ENCODE results near the gene ZNF135.

Gene ZNF135

GRCh38 chr19:58047672-58048071 is 11.4 kb upstream of the ZNF135 start:
- Histone ChIP-seq H3K27ac (ENCODE audit: low read depth, low read length) (no peak overlapping the region), H3K36me3 (ENCODE audit: control insufficient read depth, insufficient read depth, low read length) (no peaks in the 10 kb centered on the region), H3K9ac (ENCODE audit: low read depth, low read length) (no peak overlapping the region), H3K27me3 (ENCODE audit: control insufficient read depth, insufficient read depth, low read length) (no peaks in the 10 kb centered on the region), H3K4me1 (ENCODE audit: control insufficient read depth, insufficient read depth, low read length) (no peaks in the 10 kb centered on the region), H3K9me3 (ENCODE audit: control insufficient read depth, insufficient read depth, low read length) (peaks cover 55% of the 10 kb centered on the region), H3K4me3 (ENCODE audit: low read depth, low read length) (no peak overlapping the region)

- peaks cover 64% of the 10 kb centered on the region for H3K9me3 ChIP-seq (ENCODE audit: control insufficient read depth, insufficient read depth, low read length)
- H3K4me3 ChIP-seq (ENCODE audit: low read depth, low read length): no peak overlapping the region
- H3K9ac ChIP-seq (ENCODE audit: low read depth, low read length): no peak overlapping the region
- no peaks in the 10 kb centered on the region for H3K27me3 ChIP-seq (ENCODE audit: control insufficient read depth, insufficient read depth, low read length)
- no peaks in the 10 kb centered on the region for H3K4me1 ChIP-seq (ENCODE audit: control insufficient read depth, insufficient read depth, low read length)
- no peaks in the 10 kb centered on the region for H3K36me3 ChIP-seq (ENCODE audit: control insufficient read depth, insufficient read depth, low read length)
- H3K27ac ChIP-seq (ENCODE audit: low read depth, low read length): no peak overlapping the region
Observed at GRCh38 chr19:58052256-58052655, 6.8 kb upstream of the ZNF135 start.

GRCh38 chr19:58053480-58054156 is 5.5 kb upstream of the ZNF135 start:
- Histone ChIP-seq H3K4me3 (ENCODE audit: low read depth, low read length) (no peak overlapping the region), H3K36me3 (ENCODE audit: control insufficient read depth, insufficient read depth, low read length) (no peaks in the 10 kb centered on the region), H3K9me3 (ENCODE audit: control insufficient read depth, insufficient read depth, low read length) (peaks cover 53% of the 10 kb centered on the region), H3K27ac (ENCODE audit: low read depth, low read length) (no peak overlapping the region), H3K27me3 (ENCODE audit: control insufficient read depth, insufficient read depth, low read length) (no peaks in the 10 kb centered on the region), H3K9ac (ENCODE audit: low read depth, low read length) (no peak overlapping the region), H3K4me1 (ENCODE audit: control insufficient read depth, insufficient read depth, low read length) (peaks cover 2% of the 10 kb centered on the region; the same call in 1 of the 2 replicates)

GRCh38 chr19:58054901-58055874 is 3.9 kb upstream of the ZNF135 start:
- Histone ChIP-seq H3K36me3 (ENCODE audit: control insufficient read depth, insufficient read depth, low read length) (no peaks in the 10 kb centered on the region), H3K9me3 (ENCODE audit: control insufficient read depth, insufficient read depth, low read length) (peaks cover 45% of the 10 kb centered on the region), H3K27me3 (ENCODE audit: control insufficient read depth, insufficient read depth, low read length) (no peaks in the 10 kb centered on the region), H3K4me1 (ENCODE audit: control insufficient read depth, insufficient read depth, low read length) (peaks cover 5% of the 10 kb centered on the region; the same call in 1 of the 2 replicates), H3K4me3 (ENCODE audit: low read depth, low read length) (no peak overlapping the region), H3K27ac (ENCODE audit: low read depth, low read length) (no peak overlapping the region), H3K9ac (ENCODE audit: low read depth, low read length) (no peak overlapping the region)

GRCh38 chr19:58056261-58056660 is 2.8 kb upstream of the ZNF135 start:
- H3K9me3 ChIP-seq (ENCODE audit: control insufficient read depth, insufficient read depth, low read length): peaks cover 43% of the 10 kb centered on the region

GRCh38 chr19:58056861-58057260 is 2.2 kb upstream of the ZNF135 start:
- Histone ChIP-seq H3K27me3 (ENCODE audit: control insufficient read depth, insufficient read depth, low read length) (no peaks in the 10 kb centered on the region), H3K4me3 (ENCODE audit: low read depth, low read length) (no peak overlapping the region), H3K36me3 (ENCODE audit: control insufficient read depth, insufficient read depth, low read length) (no peaks in the 10 kb centered on the region), H3K9me3 (ENCODE audit: control insufficient read depth, insufficient read depth, low read length) (peaks cover 42% of the 10 kb centered on the region), H3K9ac (ENCODE audit: low read depth, low read length) (no peak overlapping the region), H3K27ac (ENCODE audit: low read depth, low read length) (no peak overlapping the region), H3K4me1 (ENCODE audit: control insufficient read depth, insufficient read depth, low read length) (peaks cover 5% of the 10 kb centered on the region; the same call in 1 of the 2 replicates)

More at GRCh38 chr19:58056261-58056660, 2.8 kb upstream of the ZNF135 start:
- H3K27ac ChIP-seq (ENCODE audit: low read depth, low read length): no peak overlapping the region
- no peak overlapping the region for H3K9ac ChIP-seq (ENCODE audit: low read depth, low read length)
- peaks cover 5% of the 10 kb centered on the region; the same call in 1 of the 2 replicates for H3K4me1 ChIP-seq (ENCODE audit: control insufficient read depth, insufficient read depth, low read length)
- no peaks in the 10 kb centered on the region for H3K36me3 ChIP-seq (ENCODE audit: control insufficient read depth, insufficient read depth, low read length)
- no peak overlapping the region for H3K4me3 ChIP-seq (ENCODE audit: low read depth, low read length)
- no peaks in the 10 kb centered on the region for H3K27me3 ChIP-seq (ENCODE audit: control insufficient read depth, insufficient read depth, low read length)

GRCh38 chr19:58058467-58058866 is 615 bp upstream of the ZNF135 start:
- H3K4me3 ChIP-seq (ENCODE audit: low read depth, low read length): peak overlapping the region; percentile 62
- H3K27ac ChIP-seq (ENCODE audit: low read depth, low read length): peak overlapping the region; percentile 63
- peaks cover 42% of the 10 kb centered on the region for H3K9me3 ChIP-seq (ENCODE audit: control insufficient read depth, insufficient read depth, low read length)
- H3K4me1 ChIP-seq (ENCODE audit: control insufficient read depth, insufficient read depth, low read length): peaks cover 5% of the 10 kb centered on the region; the same call in 1 of the 2 replicates
- H3K9ac ChIP-seq (ENCODE audit: low read depth, low read length): peak overlapping the region; percentile 75
- peaks cover 3% of the 10 kb centered on the region for H3K36me3 ChIP-seq (ENCODE audit: control insufficient read depth, insufficient read depth, low read length)
- H3K27me3 ChIP-seq (ENCODE audit: control insufficient read depth, insufficient read depth, low read length): no peaks in the 10 kb centered on the region

GRCh38 chr19:58059671-58060078 is 593 bp downstream of the ZNF135 start:
- Histone ChIP-seq H3K9me3 (ENCODE audit: control insufficient read depth, insufficient read depth, low read length) (peaks cover 42% of the 10 kb centered on the region), H3K27me3 (ENCODE audit: control insufficient read depth, insufficient read depth, low read length) (no peaks in the 10 kb centered on the region), H3K4me1 (ENCODE audit: control insufficient read depth, insufficient read depth, low read length) (peaks cover 5% of the 10 kb centered on the region; the same call in 1 of the 2 replicates), H3K27ac (ENCODE audit: low read depth, low read length) (no peak overlapping the region), H3K36me3 (ENCODE audit: control insufficient read depth, insufficient read depth, low read length) (peaks cover 6% of the 10 kb centered on the region), H3K9ac (ENCODE audit: low read depth, low read length) (peak overlapping the region; percentile 75), H3K4me3 (ENCODE audit: low read depth, low read length) (peak overlapping the region; percentile 62)

- Histone ChIP-seq H3K9ac (ENCODE audit: low read depth, low read length) (no peak overlapping the region), H3K27me3 (ENCODE audit: control insufficient read depth, insufficient read depth, low read length) (no peaks in the 10 kb centered on the region), H3K4me3 (ENCODE audit: low read depth, low read length) (no peak overlapping the region), H3K27ac (ENCODE audit: low read depth, low read length) (no peak overlapping the region), H3K36me3 (ENCODE audit: control insufficient read depth, insufficient read depth, low read length) (peaks cover 6% of the 10 kb centered on the region), H3K4me1 (ENCODE audit: control insufficient read depth, insufficient read depth, low read length) (peaks cover 5% of the 10 kb centered on the region; the same call in 1 of the 2 replicates), H3K9me3 (ENCODE audit: control insufficient read depth, insufficient read depth, low read length) (peaks cover 44% of the 10 kb centered on the region)
Observed at GRCh38 chr19:58060231-58060630, 1.1 kb downstream of the ZNF135 start.

GRCh38 chr19:58063712-58064111 is 4.6 kb downstream of the ZNF135 start:
- Histone ChIP-seq H3K4me3 (ENCODE audit: low read depth, low read length) (no peak overlapping the region), H3K36me3 (ENCODE audit: control insufficient read depth, insufficient read depth, low read length) (peaks cover 26% of the 10 kb centered on the region), H3K9me3 (ENCODE audit: control insufficient read depth, insufficient read depth, low read length) (peaks cover 72% of the 10 kb centered on the region)

More at GRCh38 chr19:58063712-58064111, 4.6 kb downstream of the ZNF135 start:
- H3K9ac ChIP-seq (ENCODE audit: low read depth, low read length): no peak overlapping the region
- no peaks in the 10 kb centered on the region for H3K27me3 ChIP-seq (ENCODE audit: control insufficient read depth, insufficient read depth, low read length)
- H3K4me1 ChIP-seq (ENCODE audit: control insufficient read depth, insufficient read depth, low read length): peaks cover 2% of the 10 kb centered on the region; the same call in 1 of the 2 replicates
- H3K27ac ChIP-seq (ENCODE audit: low read depth, low read length): no peak overlapping the region

Data from HUES48 (cell line).